Measurements from ENCODE around the gene ZC2HC1C. TPM values are rescaled to one million over a fixed set of nuclear protein-coding genes. Genes with fewer than 3 reads are reported as not detected.

Gene ZC2HC1C
- total RNA-seq, 1 donor from 2014 or later, result 0.91 TPM

DNA sequence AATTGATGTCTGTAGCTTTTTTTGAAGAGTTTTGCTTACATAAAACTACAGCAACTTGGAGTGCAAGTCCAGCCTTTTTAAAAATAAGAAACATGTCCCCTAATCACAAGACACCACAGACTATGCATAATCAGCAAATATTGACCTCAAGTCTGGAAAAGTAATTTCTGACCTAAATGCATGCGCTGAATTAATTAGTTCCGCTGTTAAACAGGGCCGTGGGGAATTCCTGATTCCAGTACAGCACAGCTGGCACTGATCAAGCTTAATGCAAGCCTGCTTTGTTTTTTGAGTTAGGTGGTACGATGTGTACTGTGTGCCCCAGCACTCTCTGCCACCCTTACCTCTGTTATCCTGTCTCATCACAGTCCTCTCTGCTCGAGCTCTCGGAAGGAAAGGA, 27.4 kb upstream of the ZC2HC1C start:
- ATAC-seq (ENCODE audit: low read depth), result no peak
- DNase-seq, result no peak
- TF ChIP-seq, protein P1, sequence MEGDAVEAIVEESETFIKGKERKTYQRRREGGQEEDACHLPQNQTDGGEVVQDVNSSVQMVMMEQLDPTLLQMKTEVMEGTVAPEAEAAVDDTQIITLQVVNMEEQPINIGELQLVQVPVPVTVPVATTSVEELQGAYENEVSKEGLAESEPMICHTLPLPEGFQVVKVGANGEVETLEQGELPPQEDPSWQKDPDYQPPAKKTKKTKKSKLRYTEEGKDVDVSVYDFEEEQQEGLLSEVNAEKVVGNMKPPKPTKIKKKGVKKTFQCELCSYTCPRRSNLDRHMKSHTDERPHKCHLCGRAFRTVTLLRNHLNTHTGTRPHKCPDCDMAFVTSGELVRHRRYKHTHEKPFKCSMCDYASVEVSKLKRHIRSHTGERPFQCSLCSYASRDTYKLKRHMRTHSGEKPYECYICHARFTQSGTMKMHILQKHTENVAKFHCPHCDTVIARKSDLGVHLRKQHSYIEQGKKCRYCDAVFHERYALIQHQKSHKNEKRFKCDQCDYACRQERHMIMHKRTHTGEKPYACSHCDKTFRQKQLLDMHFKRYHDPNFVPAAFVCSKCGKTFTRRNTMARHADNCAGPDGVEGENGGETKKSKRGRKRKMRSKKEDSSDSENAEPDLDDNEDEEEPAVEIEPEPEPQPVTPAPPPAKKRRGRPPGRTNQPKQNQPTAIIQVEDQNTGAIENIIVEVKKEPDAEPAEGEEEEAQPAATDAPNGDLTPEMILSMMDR (IDR thresholded peaks at IDR 0.05), result no peak
- ChIA-PET CTCF (no interaction called here), POLR2A (no interaction called here)
- no peak overlapping the region for H3K27ac Mint-ChIP-seq
- H3K4me3 Mint-ChIP-seq, result no peak overlapping the region
- H3K36me3 Mint-ChIP-seq (ENCODE audit: low read depth), result peaks cover 37% of the 10 kb centered on the region
- intact Hi-C loops (cut with micrococcal nuclease), result no loop called here
- H3K27me3 Mint-ChIP-seq, result no peaks in the 10 kb centered on the region
- no peaks in the 10 kb centered on the region for H3K9me3 Mint-ChIP-seq
- H3K4me1 Mint-ChIP-seq, result peaks cover 17% of the 10 kb centered on the region

DNA sequence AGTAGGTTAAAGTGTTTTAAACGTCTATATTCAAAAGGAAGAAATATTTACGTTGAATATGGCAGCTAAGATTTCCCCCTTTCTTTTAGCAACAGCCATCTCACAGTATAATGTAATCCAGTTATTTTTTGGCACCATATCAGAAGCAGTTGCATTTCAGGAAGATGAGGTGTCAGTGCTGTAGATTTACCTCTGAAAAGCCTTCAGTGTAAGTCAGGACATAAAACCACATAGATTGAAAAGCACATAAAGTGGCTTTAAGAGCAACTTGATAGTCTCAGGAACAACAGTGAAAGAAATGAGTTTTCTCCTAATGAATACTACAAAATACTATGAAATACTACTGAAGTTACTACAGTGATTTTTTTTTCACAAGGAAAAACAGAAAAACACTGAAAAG, 25.1 kb upstream of the ZC2HC1C start:
- peaks cover 18% of the 10 kb centered on the region for H3K4me1 Mint-ChIP-seq
- TF ChIP-seq, protein P1 (IDR thresholded peaks at IDR 0.05), result no peak
- ChIA-PET POLR2A (interaction anchor here (0.5 kb wide), 1 partner anchor 282 kb away, joined by 3 read pairs; no protein-coding TSS in a partner anchor), CTCF (interaction anchor here (1.7 kb wide), 1 partner anchor 44 kb away, joined by 4 read pairs; no protein-coding TSS in a partner anchor)
- intact Hi-C loops (cut with micrococcal nuclease), result no loop called here
- H3K27ac Mint-ChIP-seq, result no peak overlapping the region
- no peak overlapping the region for H3K4me3 Mint-ChIP-seq
- H3K36me3 Mint-ChIP-seq (ENCODE audit: low read depth), result peaks cover 28% of the 10 kb centered on the region
- ATAC-seq (ENCODE audit: low read depth) (no peak), DNase-seq (no peak)
- H3K9me3 Mint-ChIP-seq, result no peaks in the 10 kb centered on the region
- H3K27me3 Mint-ChIP-seq, result no peaks in the 10 kb centered on the region

DNA sequence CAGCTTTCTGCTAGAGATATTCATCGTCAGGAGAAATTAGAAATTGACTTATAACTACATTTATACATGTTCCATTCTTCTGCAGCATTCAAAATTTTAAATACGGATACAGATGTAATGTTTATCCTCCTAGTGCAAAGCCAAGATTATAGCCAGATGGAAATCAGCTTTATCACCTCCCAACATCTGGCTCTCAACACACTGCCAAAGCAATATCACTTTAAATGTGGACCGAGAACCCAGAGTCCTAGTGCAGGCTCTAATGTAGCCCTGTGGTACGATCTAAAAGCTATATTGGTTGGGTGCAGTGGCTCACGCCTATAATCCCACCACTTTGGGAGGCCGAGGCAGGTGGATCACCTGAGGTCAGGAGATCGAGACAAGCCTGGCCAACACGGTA, 24.7 kb upstream of the ZC2HC1C start:
- CTCF ChIA-PET, result interaction anchor here (1.7 kb wide), 1 partner anchor 43 kb away, joined by 4 read pairs; no protein-coding TSS in a partner anchor
- H3K9me3 Mint-ChIP-seq, result no peaks in the 10 kb centered on the region
- no peak for DNase-seq
- POLR2A ChIA-PET, result interaction anchor here (0.5 kb wide), 1 partner anchor 282 kb away, joined by 3 read pairs; no protein-coding TSS in a partner anchor
- TF ChIP-seq, protein P1 (IDR thresholded peaks at IDR 0.05), result no peak
- no peak overlapping the region for H3K27ac Mint-ChIP-seq
- ATAC-seq (ENCODE audit: low read depth), result no peak
- H3K36me3 Mint-ChIP-seq (ENCODE audit: low read depth), result peaks cover 29% of the 10 kb centered on the region
- intact Hi-C loops (cut with micrococcal nuclease), result no loop called here
- H3K27me3 Mint-ChIP-seq, result no peaks in the 10 kb centered on the region
- H3K4me3 Mint-ChIP-seq, result no peak overlapping the region
- peaks cover 21% of the 10 kb centered on the region for H3K4me1 Mint-ChIP-seq

DNA sequence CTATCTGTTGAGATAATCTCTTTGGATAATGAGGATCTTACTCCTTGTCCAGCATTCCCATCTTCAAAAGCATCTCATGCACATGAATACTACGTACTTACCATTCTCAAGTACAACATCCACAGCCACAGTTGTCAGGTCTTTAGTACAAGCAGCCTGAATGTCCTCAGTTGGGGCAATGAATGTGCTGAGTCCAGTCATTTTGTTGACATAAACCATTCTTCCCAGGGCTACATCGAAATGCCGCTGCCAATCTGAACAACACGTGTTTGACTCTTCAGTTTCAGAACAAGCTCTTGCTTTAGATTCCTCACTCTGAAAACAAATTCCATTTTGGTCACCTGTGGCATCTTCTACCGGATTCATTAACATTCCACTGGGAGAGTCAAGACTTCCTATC, 23.2 kb upstream of the ZC2HC1C start:
- H3K36me3 Mint-ChIP-seq (ENCODE audit: low read depth), result peaks cover 23% of the 10 kb centered on the region
- peaks cover 33% of the 10 kb centered on the region for H3K4me1 Mint-ChIP-seq
- TF ChIP-seq, protein P1 (IDR thresholded peaks at IDR 0.05), result no peak
- DNase-seq (no peak), ATAC-seq (ENCODE audit: low read depth) (no peak)
- intact Hi-C loops (cut with micrococcal nuclease), result no loop called here
- POLR2A ChIA-PET, result no interaction called here
- no peaks in the 10 kb centered on the region for H3K9me3 Mint-ChIP-seq
- no peak overlapping the region for H3K4me3 Mint-ChIP-seq
- H3K27me3 Mint-ChIP-seq, result no peaks in the 10 kb centered on the region
- H3K27ac Mint-ChIP-seq, result no peak overlapping the region
- CTCF ChIA-PET, result no interaction called here

DNA sequence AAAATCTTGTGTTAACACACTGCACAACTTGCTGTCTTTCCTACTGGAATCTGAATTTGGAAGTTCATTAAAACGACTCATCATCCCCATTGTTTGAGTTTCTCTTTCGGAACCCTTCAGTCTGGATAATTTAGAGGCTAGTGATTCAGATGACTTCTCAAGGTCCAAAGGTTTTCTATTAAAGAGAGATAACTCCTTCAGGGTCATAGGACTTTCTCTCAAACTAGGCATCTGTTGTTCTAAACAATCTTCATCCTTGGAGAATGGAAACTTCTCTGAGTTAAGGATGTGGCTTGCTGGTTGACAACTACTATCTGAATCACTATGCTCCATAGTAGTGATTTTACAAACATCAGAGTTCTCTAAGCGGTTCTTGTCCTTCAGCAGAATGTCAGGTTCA, 22.5 kb upstream of the ZC2HC1C start:
- Mint-ChIP-seq H3K27me3 (no peaks in the 10 kb centered on the region), H3K4me3 (no peak overlapping the region), H3K27ac (no peak overlapping the region), H3K9me3 (no peaks in the 10 kb centered on the region), H3K4me1 (peaks cover 34% of the 10 kb centered on the region), H3K36me3 (ENCODE audit: low read depth) (peaks cover 18% of the 10 kb centered on the region)
- ATAC-seq (ENCODE audit: low read depth) (no peak), DNase-seq (no peak)
- TF ChIP-seq, protein P1 (IDR thresholded peaks at IDR 0.05), result no peak
- intact Hi-C loops (cut with micrococcal nuclease), result no loop called here
- CTCF ChIA-PET, result no interaction called here
- POLR2A ChIA-PET, result no interaction called here
